ENCODE measurements around the gene STIM2.

DNA sequence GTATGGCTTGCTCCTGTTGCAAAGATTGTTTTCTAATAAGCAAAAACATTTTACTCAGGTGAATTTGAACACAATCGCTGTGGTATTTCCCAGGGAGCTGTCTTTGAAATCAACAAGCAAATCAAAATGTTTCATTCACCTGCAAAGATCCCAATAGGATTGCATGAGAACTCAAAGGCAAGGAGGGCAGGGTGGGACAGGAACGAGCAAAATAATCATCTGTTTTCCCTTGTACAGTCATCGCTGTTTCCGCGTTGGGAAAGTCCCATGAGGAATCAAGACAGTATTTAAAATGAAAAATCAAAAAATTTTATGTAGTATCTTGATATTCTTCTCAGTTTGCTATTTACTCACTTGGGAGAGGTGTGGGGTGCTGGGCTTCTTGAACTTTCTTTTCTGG, 198.8 kb downstream of the STIM2 start:
- TF ChIP-seq CTCF (conservative IDR thresholded peaks at IDR 0.05) = no peak
- no peak for TF ChIP-seq ZFX (IDR thresholded peaks at IDR 0.05)

Data from C4-2B (cell line).